KOPT-K1 (cell line): Measurements from ENCODE around the gene SLC17A9.

Experiments
- H3K27ac ChIP-seq: fragments of 200-600 bp; sonication (generic); 2 replicates; pipeline ENCODE4 v1.5.1; 2016; ENCODE audit warnings: antibody characterized with exemption, mild to moderate bottlenecking, low read depth, low read length; ENCODE audit not compliant: poor library complexity, severe bottlenecking
- H3K36me3 ChIP-seq: fragments of 200-600 bp; sonication (generic); 2 replicates; pipeline ENCODE4 v1.5.1; 2017; ENCODE audit warnings: antibody characterized with exemption, mild to moderate bottlenecking, low read length, moderate library complexity; ENCODE audit not compliant: insufficient read depth
- H3K9me3 ChIP-seq: fragments of 200-600 bp; sonication (generic); 2 replicates; pipeline ENCODE4 v1.5.1; 2017; ENCODE audit warnings: antibody characterized with exemption, low read length, mild to moderate bottlenecking; ENCODE audit not compliant: insufficient read depth, poor library complexity, severe bottlenecking

Gene SLC17A9

GRCh38 chr20:62963614-62964397, 11.3 kb downstream of the SLC17A9 start:
- H3K9me3 ChIP-seq, result no peaks in the 10 kb centered on the region
- H3K27ac ChIP-seq, result no peak overlapping the region
- H3K36me3 ChIP-seq, result no peaks in the 10 kb centered on the region

GRCh38 chr20:62964700-62965099, 12.2 kb downstream of the SLC17A9 start:
- Histone ChIP-seq H3K9me3 (no peaks in the 10 kb centered on the region), H3K27ac (no peak overlapping the region), H3K36me3 (no peaks in the 10 kb centered on the region)

- H3K27ac ChIP-seq, result no peak overlapping the region
- H3K36me3 ChIP-seq, result no peaks in the 10 kb centered on the region
- H3K9me3 ChIP-seq, result no peaks in the 10 kb centered on the region
These were observed 12.9 kb downstream of the SLC17A9 start for GRCh38 chr20:62965363-62965771.

- H3K9me3 ChIP-seq, result no peaks in the 10 kb centered on the region
- H3K27ac ChIP-seq, result no peak overlapping the region
- no peaks in the 10 kb centered on the region for H3K36me3 ChIP-seq
These were observed 14.0 kb downstream of the SLC17A9 start for GRCh38 chr20:62966212-62967148.

GRCh38 chr20:62967149-62967501, 14.6 kb downstream of the SLC17A9 start:
- no peaks in the 10 kb centered on the region for H3K36me3 ChIP-seq
- H3K27ac ChIP-seq, result no peak overlapping the region
- H3K9me3 ChIP-seq, result no peaks in the 10 kb centered on the region

DNA sequence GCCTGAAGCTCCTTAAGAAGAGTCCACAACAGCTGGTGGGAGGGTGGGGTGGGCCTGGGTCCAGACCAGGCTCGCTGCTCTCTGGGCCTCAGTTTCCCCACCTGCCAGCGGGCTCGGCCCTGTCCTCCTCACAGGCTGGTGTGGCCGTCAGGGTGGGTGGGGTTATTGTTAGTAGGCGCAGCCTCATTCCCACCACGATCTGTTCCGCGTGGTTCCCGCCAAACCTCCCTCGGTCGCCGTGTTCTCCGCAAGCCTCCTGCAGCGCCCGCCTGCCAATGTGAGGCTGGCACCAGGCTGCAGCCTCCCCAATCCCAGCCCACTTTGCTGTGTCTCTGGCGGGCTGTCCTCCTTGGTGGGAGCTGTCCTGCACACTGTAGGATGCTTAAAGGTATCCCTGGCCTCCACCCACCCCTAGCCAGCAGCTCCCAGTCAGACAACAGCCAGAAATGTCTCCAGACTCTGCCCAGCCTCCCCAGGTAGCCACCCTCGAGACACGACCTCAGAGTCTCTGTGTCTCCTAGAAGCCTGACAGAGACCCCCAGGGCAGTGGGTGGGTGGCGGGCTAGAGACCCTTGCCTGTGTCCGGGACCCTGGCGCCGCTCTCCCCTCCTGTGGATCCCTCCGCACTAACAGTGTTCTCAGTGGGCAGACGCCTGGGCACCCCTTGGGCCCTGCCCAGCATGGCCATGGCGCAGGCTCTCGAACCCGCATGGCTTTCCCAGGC, 15.3 kb downstream of the SLC17A9 start:
- Histone ChIP-seq H3K36me3 (no peaks in the 10 kb centered on the region), H3K27ac (no peak overlapping the region), H3K9me3 (no peaks in the 10 kb centered on the region)

DNA sequence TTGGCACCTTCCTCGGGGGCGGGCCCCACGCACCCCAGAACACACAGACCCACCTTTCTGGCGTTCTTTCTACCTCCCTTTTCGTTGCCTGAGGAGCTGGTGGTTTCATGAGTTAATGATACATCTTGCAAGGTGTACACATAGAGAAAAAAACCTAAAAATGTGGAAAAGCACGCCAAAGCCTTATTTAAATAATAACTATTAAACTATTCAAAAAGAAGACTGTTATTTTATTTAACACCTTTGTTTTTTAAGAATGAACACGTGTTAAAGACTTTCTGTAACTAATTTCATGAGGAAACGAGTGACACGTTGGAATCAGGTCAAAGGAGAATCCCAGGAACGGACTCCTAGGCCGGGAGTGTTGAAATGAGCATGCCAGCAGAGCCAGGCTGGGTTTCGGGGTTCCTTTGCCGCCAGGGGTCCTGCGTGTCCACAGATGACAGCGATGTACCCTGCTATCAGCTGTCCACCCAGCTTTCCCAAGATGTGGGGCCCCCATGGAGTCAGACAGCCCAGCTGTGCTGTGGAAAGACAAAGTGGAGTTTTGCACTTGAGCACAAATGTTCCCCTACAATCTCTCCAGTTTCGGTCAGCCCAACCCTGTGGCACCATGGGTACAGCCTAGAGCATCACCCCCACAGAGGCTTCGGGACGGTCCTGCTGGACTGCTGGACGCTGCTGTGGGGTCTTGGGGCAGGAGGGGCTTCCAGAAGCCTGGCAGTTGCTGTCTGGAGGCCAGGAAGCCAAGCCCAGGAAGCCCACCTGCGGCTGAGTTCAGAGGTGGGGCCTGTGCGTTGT, 16.1 kb downstream of the SLC17A9 start:
- H3K9me3 ChIP-seq, result no peaks in the 10 kb centered on the region

DNA sequence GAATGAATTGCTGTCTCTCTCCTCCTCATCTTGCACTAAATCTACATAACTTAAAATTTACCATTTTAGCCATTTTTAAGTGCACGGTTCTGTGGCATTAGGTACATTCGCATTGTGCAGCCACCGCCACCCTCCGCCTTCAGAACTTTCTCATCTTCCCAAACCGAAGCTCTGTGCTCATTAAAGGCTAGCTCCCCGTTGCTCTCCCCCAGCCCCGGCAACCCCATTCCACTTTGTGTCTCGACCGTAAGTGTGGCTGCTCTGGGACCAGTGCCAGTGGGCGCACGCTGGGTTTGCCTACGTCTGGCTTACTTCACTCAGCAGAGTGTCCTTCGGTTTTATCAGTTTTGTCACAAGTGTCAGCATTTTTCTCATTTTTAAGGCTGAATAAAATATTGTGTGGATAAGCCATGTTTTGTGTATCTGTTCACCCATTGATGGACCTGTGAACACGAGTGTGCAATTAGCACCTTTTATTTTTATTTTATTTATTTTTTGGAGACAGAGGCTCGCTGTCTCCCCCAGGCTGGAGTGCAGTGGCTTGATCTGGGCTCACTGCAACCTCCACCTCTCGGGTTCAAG, 16.8 kb downstream of the SLC17A9 start:
- H3K9me3 ChIP-seq, result no peaks in the 10 kb centered on the region
- no peaks in the 10 kb centered on the region for H3K36me3 ChIP-seq
- no peak overlapping the region for H3K27ac ChIP-seq

More for the DNA sequence above, 16.1 kb downstream of the SLC17A9 start:
- Histone ChIP-seq H3K36me3 (no peaks in the 10 kb centered on the region), H3K27ac (no peak overlapping the region)

GRCh38 chr20:62969939-62970306, 17.4 kb downstream of the SLC17A9 start:
- Histone ChIP-seq H3K36me3 (no peaks in the 10 kb centered on the region), H3K27ac (no peak overlapping the region), H3K9me3 (no peaks in the 10 kb centered on the region)

- Histone ChIP-seq H3K27ac (no peak overlapping the region), H3K9me3 (no peaks in the 10 kb centered on the region), H3K36me3 (no peaks in the 10 kb centered on the region)
These were observed 18.1 kb downstream of the SLC17A9 start for GRCh38 chr20:62970307-62971210.

DNA sequence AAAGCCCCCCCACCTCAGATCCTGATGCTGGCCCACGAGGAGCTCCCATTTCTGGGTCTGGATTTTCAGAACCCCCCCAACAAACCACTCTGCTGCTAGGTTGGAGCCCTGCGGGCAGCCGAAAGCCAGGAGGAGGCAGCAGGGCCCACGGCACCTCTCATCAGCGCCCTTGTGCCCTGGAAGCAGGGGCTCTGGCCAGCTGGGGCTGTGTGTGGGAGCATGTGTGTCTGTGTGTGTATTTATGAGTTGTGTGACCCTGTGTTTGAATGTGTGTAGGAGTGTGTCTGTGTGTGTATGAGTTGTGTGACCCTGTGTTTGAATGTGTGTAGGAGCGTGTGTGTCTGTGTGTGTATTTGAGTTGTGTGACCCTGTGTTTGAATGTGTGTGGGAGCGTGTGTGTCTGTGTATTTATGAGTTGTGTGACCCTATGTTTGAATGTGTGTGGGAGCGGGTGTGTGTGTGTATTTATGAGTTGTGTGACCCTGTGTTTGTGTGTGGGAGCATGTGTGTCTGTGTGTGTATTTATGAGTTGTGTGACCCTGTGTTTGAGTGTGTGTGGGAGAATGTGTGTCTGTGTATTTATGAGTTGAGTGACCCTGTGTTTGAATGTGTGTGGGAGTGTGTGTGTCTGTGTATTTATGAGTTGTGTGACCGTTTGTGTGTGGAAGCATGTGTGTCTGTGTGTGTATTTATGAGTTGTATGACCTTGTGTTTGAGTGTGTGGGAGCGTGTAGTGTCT, 18.9 kb downstream of the SLC17A9 start:
- Histone ChIP-seq H3K36me3 (no peaks in the 10 kb centered on the region), H3K27ac (no peak overlapping the region), H3K9me3 (no peaks in the 10 kb centered on the region)

GRCh38 chr20:62971950-62972844, 19.7 kb downstream of the SLC17A9 start:
- Histone ChIP-seq H3K27ac (no peak overlapping the region), H3K36me3 (no peaks in the 10 kb centered on the region), H3K9me3 (no peaks in the 10 kb centered on the region)
